Memory B cell (primary cell): ENCODE results near the gene DNALI1.
"Not testable (repeated sequence)": the region's sequence is repeated elsewhere in the genome, so short reads cannot be mapped to it uniquely, and the experiment has no call there.

Source experiments
- ATAC-seq: fragments of 150-1000 bp; cut with Tn5 transposase; 2 replicates; pipeline ENCODE4 v1.10.0; 2021; ENCODE audit warnings: low read depth, mild to moderate bottlenecking, moderate library complexity
- DNase-seq, 2 donors: peaks; one replicate each; pipeline ENCODE4 v3.0.0; 2022; ENCODE audit warnings: low spot score in 2 of 2
- H3K27ac Mint-ChIP-seq: one replicate; pipeline ENCODE4 v1.8.0; 2022; ENCODE audit warnings: mild to moderate bottlenecking, moderate library complexity, mixed read lengths
- H3K27me3 Mint-ChIP-seq: one replicate; pipeline ENCODE4 v1.8.0; 2022; ENCODE audit warnings: mixed read lengths
- H3K36me3 Mint-ChIP-seq: one replicate; pipeline ENCODE4 v1.8.0; 2022; ENCODE audit warnings: mild to moderate bottlenecking, mixed read lengths
- H3K4me1 Mint-ChIP-seq: one replicate; pipeline ENCODE4 v1.8.0; 2022; ENCODE audit warnings: mixed read lengths
- H3K4me3 Mint-ChIP-seq: one replicate; pipeline ENCODE4 v1.8.0; 2022; ENCODE audit warnings: mild to moderate bottlenecking, moderate library complexity, mixed read lengths
- H3K9me3 Mint-ChIP-seq: one replicate; pipeline ENCODE4 v1.8.0; 2022; ENCODE audit warnings: mixed read lengths

DNALI1 gene

GRCh38 chr1:37556712-37557196 is at the start of gene DNALI1:
Gene DNALI1, plus strand, starts transcription at chr1:37556940. Its CDS starts 55 bp downstream, at chr1:37556995.
- H3K4me3 Mint-ChIP-seq: no peak within 1 kb of the TSS

GRCh38 chr1:37509181-37509580 is 47.6 kb upstream of the DNALI1 start:
- no peak overlapping the region for H3K4me3 Mint-ChIP-seq
- no peak for ATAC-seq
- H3K36me3 Mint-ChIP-seq: peaks cover 18% of the 10 kb centered on the region
- H3K27me3 Mint-ChIP-seq: no peaks in the 10 kb centered on the region
- DNase-seq: no peak
- no peaks in the 10 kb centered on the region for H3K9me3 Mint-ChIP-seq
- H3K4me1 Mint-ChIP-seq: peaks cover 34% of the 10 kb centered on the region
- H3K27ac Mint-ChIP-seq: no peak overlapping the region

More at GRCh38 chr1:37556712-37557196, at the start of gene DNALI1:
- H3K36me3 Mint-ChIP-seq: peaks cover 10% of the 10 kb centered on the region
- no peak within 1 kb of the TSS for H3K27ac Mint-ChIP-seq
- H3K4me1 Mint-ChIP-seq: peaks cover 16% of the 10 kb centered on the region
- H3K27me3 Mint-ChIP-seq: peaks cover 4% of the 10 kb centered on the region
- ATAC-seq (no peak), DNase-seq (peak in 1 of 2 donors; percentile 9)
- no peaks in the 10 kb centered on the region for H3K9me3 Mint-ChIP-seq

GRCh38 chr1:37513795-37514349 is 42.9 kb upstream of the DNALI1 start:
- peaks cover 7% of the 10 kb centered on the region for H3K36me3 Mint-ChIP-seq
- DNase-seq (peak; percentile 12 to 25), ATAC-seq (peak; percentile 8)
- H3K9me3 Mint-ChIP-seq: no peaks in the 10 kb centered on the region
- peak overlapping the region; percentile 95 for H3K27ac Mint-ChIP-seq
- no peaks in the 10 kb centered on the region for H3K27me3 Mint-ChIP-seq
- peak overlapping the region; percentile 96 for H3K4me3 Mint-ChIP-seq
- H3K4me1 Mint-ChIP-seq: peaks cover 27% of the 10 kb centered on the region

- peak within 1 kb of the TSS; percentile 95 for H3K27ac Mint-ChIP-seq
- no peaks in the 10 kb centered on the region for H3K27me3 Mint-ChIP-seq
- peaks cover 21% of the 10 kb centered on the region for H3K4me1 Mint-ChIP-seq
- peak within 1 kb of the TSS; percentile 96 for H3K4me3 Mint-ChIP-seq
- H3K9me3 Mint-ChIP-seq: no peaks in the 10 kb centered on the region
- peak; percentile 84 to 88 for DNase-seq
- peaks cover 3% of the 10 kb centered on the region for H3K36me3 Mint-ChIP-seq
- peak; percentile 95 for ATAC-seq
Measured at GRCh38 chr1:37514350-37515184, 42.2 kb upstream of the DNALI1 start, which contains the start of gene MEAF6. Gene MEAF6, minus strand, starts transcription at chr1:37514766. Its CDS starts 20 bp downstream, at chr1:37514746.

- DNase-seq (no peak), ATAC-seq (no peak)
- peak overlapping the region; percentile 95 for H3K27ac Mint-ChIP-seq
- peaks cover 21% of the 10 kb centered on the region for H3K4me1 Mint-ChIP-seq
- no peaks in the 10 kb centered on the region for H3K9me3 Mint-ChIP-seq
- H3K27me3 Mint-ChIP-seq: no peaks in the 10 kb centered on the region
- H3K36me3 Mint-ChIP-seq: peaks cover 3% of the 10 kb centered on the region
- H3K4me3 Mint-ChIP-seq: peak overlapping the region; percentile 96
Measured at GRCh38 chr1:37515185-37516034, 41.3 kb upstream of the DNALI1 start.

GRCh38 chr1:37517569-37517968 is 39.2 kb upstream of the DNALI1 start:
- no peak for DNase-seq
- Mint-ChIP-seq H3K36me3 (peaks cover 1% of the 10 kb centered on the region), H3K4me1 (peaks cover 14% of the 10 kb centered on the region), H3K4me3 (no peak overlapping the region), H3K27ac (no peak overlapping the region), H3K27me3 (no peaks in the 10 kb centered on the region), H3K9me3 (no peaks in the 10 kb centered on the region)
- ATAC-seq: no peak

GRCh38 chr1:37518241-37518640 is 38.5 kb upstream of the DNALI1 start:
- ATAC-seq, H3K36me3 Mint-ChIP-seq, H3K27ac Mint-ChIP-seq, H3K9me3 Mint-ChIP-seq, H3K27me3 Mint-ChIP-seq, DNase-seq, H3K4me3 Mint-ChIP-seq: not testable (repeated sequence)
- H3K4me1 Mint-ChIP-seq: peaks cover 12% of the 10 kb centered on the region

GRCh38 chr1:37518929-37519328 is 37.8 kb upstream of the DNALI1 start:
- not testable (repeated sequence) for H3K9me3 Mint-ChIP-seq, H3K27me3 Mint-ChIP-seq, H3K36me3 Mint-ChIP-seq, H3K4me1 Mint-ChIP-seq, ATAC-seq, H3K4me3 Mint-ChIP-seq, DNase-seq, H3K27ac Mint-ChIP-seq

- ATAC-seq (no peak), DNase-seq (no peak)
- no peaks in the 10 kb centered on the region for H3K9me3 Mint-ChIP-seq
Measured at GRCh38 chr1:37519613-37520012, 37.1 kb upstream of the DNALI1 start.

GRCh38 chr1:37529888-37530287 is 26.9 kb upstream of the DNALI1 start:
- H3K9me3 Mint-ChIP-seq, H3K4me1 Mint-ChIP-seq, DNase-seq, H3K27me3 Mint-ChIP-seq, H3K4me3 Mint-ChIP-seq, H3K36me3 Mint-ChIP-seq, ATAC-seq, H3K27ac Mint-ChIP-seq: not testable (repeated sequence)

More at GRCh38 chr1:37519613-37520012, 37.1 kb upstream of the DNALI1 start:
- Mint-ChIP-seq H3K36me3 (no peaks in the 10 kb centered on the region), H3K27me3 (no peaks in the 10 kb centered on the region), H3K27ac (no peak overlapping the region), H3K4me1 (peaks cover 5% of the 10 kb centered on the region), H3K4me3 (no peak overlapping the region)

- H3K4me1 Mint-ChIP-seq, ATAC-seq, DNase-seq, H3K9me3 Mint-ChIP-seq, H3K27ac Mint-ChIP-seq, H3K4me3 Mint-ChIP-seq, H3K27me3 Mint-ChIP-seq: not testable (repeated sequence)
- H3K36me3 Mint-ChIP-seq: peaks cover 12% of the 10 kb centered on the region
Measured at GRCh38 chr1:37532418-37533156, 24.2 kb upstream of the DNALI1 start.

GRCh38 chr1:37533317-37534093 is 23.2 kb upstream of the DNALI1 start:
- Mint-ChIP-seq H3K27ac (no peak overlapping the region), H3K27me3 (no peaks in the 10 kb centered on the region), H3K36me3 (peaks cover 16% of the 10 kb centered on the region), H3K4me1 (peaks cover 5% of the 10 kb centered on the region), H3K4me3 (no peak overlapping the region), H3K9me3 (no peaks in the 10 kb centered on the region)
- ATAC-seq: no peak
- no peak for DNase-seq

GRCh38 chr1:37537378-37537777 is 19.4 kb upstream of the DNALI1 start:
- DNase-seq (no peak), ATAC-seq (no peak)
- no peak overlapping the region for H3K27ac Mint-ChIP-seq
- no peaks in the 10 kb centered on the region for H3K9me3 Mint-ChIP-seq
- H3K36me3 Mint-ChIP-seq: peaks cover 26% of the 10 kb centered on the region
- no peaks in the 10 kb centered on the region for H3K27me3 Mint-ChIP-seq
- H3K4me3 Mint-ChIP-seq: no peak overlapping the region
- H3K4me1 Mint-ChIP-seq: peaks cover 5% of the 10 kb centered on the region
